Adipose tissue (tissue), 3 donors: ENCODE measurements around the gene UBE2L5. TPM values are rescaled to one million over a fixed set of nuclear protein-coding genes. Genes with fewer than 3 reads are reported as not detected.
A peak's percentile ranks its signal among the peaks of the same experiment; 100 is the strongest.

ENCODE experiments used
- H3K27ac ChIP-seq: one replicate; pipeline ENCODE4 v1.5.1; 2013; ENCODE audit warnings: low read depth, low read length
- WGBS, 3 donors: extraction: QIAGEN DNeasy Blood & Tissue Kit; methylation state at CpG; one replicate each; pipeline ENCODE4 v1.1.7; 2013; 5-methylcytosine and 5-hydroxymethylcytosine counted together
- polyA plus RNA-seq, 3 donors: library from polyadenylated mRNA; stranded (reverse); fragments of 200-250 nt; gene quantifications; one replicate each; pipeline ENCODE4 v1.2.3, GENCODE V29; 2013
- donor health status: healthy with polysubstance abuse.
- donor health status: Bipolar disorder and iron deficiency.
- donor health status: healthy.

The UBE2L5 gene
- polyA plus RNA-seq, 3 donors: 0.02 to 0.12 TPM; not detected in 1

DNA sequence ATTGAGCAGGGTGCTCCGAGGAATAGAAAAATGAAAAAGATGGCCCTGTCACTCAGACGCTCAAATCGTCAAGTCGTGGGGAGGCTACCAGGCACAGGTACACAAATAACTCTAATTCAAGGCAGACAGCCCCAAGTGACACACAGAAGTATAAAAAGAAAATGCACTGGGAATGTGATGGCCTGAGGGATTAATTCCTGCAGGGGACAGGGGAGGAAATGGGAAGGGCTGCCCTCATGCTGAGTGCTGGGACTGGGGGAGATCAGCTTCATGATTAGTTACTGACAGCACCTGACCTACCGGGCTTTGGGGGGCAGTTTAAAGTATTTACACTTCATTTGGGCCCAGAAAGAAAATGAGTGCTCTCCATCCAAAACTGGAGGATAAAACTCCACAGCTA, 20.9 kb upstream of the UBE2L5 start:
- no peak overlapping the region for H3K27ac ChIP-seq
- 93 to 98% (median 95%) methylated on average over 5 of the region's 5 CpGs for WGBS, 3 donors

DNA sequence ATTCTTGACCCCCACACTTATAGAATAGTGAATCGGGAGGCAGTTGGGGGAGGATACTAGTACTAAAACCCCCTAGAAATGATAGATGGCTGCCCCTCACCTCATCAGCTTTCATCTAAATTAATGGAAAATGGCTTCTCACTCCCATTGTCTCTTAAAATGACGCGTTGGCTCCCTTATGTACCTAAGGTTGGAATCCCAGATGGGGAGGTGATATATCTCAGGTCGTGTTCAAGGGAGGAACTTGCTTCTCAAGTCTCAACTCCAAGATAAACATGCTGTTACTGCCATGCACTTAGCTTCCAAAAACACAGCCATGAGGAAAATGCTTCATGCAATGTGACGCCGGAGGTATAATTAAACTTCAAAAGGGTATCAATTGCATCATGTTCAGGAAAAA, 18.8 kb upstream of the UBE2L5 start:
- H3K27ac ChIP-seq: no peak overlapping the region
- WGBS, 3 donors: 77 to 87% (median 86%) methylated on average over 6 of the region's 6 CpGs

DNA sequence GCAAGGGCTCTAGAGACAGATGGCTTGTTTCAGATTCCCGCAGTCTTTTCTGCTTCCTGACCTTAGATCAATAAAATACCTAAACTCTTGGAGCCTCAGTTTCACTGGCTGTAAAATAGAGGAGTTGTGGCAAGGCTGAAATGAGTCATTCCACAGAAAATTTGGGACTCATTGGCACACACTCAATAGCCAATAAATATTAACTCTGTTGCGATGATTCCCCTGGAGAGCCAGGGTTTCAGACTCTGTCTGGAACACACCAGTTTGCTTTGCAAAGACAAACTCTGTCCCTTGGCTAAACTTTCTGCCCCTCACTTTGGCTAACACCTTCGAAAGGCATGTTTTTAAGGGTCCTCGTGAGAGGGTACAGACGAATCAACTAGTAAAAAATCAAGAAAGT, 18.1 kb upstream of the UBE2L5 start:
- no peak overlapping the region for H3K27ac ChIP-seq
- 61 to 76% (median 71%) methylated on average over 5 of the region's 5 CpGs for WGBS, 3 donors

DNA sequence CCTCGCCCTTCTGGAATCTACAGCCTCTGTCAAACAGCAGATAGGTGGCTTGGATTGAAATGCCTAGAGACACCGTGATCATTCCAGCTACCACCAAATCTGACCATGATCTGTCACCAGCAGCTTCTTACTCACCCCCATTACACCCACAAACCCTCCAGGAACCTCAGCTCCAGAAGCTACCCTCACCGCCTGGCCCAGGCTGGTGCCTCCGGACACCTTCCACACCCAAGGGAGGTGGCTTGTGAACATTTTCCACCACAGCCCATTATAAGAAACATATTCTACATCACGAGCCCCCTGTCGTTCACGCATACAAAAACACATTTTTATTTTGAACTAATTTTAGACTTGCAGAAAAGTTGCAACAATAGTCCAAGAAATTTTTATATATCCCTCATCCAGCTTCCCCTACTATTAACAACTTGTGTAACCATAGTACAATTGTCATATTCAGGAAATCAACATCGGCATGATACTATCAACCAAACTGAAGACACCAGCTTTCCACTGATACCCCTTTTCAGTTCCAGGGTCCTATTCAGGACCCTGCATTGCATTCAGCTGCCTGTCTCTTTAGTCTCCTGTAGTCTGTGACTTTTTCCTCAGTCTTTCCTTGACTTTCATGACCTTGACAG, 15.4 kb upstream of the UBE2L5 start:
- WGBS, 3 donors: 93 to 96% (median 94%) methylated on average over 8 of the region's 8 CpGs
- no peak overlapping the region for H3K27ac ChIP-seq

DNA sequence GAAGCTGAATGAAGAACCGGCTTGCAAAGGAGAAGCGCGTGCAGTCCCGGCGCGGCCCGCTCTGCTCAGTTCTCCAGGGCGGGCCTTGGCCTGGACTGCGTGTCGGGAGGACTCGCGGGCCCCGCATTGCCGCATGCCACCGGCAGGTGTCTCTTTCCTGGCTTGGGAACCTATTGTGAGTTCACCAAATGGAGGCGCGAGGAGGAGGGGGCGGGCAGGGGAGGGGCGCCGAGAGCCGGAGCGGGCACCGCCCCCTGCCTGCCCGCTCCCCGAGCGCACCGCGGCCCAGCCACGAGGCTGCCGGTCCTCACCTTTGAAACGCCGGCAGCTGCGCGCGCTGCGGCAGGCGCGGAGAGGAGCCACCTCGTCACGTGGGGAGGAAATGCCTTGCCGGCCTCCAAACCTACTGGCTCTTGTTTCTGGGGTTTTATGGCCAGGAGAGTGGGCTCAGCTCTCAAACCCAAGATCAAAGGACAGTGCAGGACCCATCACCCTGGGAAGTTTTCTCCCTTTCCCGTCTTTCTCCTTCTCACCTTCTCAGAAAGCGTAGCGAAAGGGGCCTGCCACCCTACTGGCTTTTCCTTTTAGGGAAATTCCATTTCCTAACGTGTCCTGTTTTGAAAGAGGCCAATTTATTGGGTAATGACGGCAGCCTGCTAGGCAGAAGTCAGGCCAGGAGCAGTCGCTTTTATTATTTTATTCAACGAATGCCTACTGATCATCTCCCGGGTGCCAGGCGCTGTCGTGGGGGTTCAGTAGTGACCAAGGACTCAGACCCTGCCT, 13.8 kb upstream of the UBE2L5 start:
- WGBS, 3 donors: 9 to 15% (median 9%) methylated on average over 47 to 50 of the region's 51 CpGs
- no peak overlapping the region for H3K27ac ChIP-seq

DNA sequence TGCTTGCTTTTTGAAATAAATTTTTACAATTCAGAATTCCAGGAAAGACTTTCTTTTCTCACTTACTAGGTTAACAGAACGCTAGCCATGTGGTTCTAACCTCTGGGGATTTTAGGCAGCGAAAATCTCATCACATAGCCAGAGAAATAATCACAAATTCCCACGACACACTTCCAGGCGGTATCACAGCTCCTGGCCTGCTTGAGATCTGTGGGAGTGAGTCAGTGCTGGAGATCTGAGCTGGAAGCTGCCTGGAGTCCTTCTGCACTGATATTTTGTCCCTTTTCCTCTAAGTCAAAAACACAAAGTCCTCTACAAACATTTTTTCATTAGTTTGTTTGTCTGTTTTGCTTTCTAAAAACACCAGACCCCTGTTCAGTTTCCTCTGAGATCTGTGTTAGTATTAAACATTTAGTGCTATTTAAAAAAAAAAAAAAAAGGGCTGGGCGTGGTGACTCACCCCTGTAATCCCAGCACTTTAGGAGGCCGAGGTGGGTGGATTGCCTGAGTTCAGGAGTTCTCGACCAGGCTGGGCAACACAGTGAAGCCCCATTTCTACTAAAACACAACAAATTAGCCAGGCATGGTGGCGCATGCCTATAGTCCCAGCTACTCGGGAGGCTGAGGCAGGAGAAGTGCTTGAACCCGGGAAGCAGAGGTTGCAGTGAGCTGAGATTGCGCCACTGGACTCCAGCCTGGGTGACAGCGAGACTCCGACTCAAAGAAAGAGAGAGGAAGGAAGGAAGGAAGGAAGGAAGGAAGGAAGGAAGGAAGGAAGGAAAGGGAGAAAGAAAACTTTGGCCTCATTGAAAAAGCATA, 12.2 kb upstream of the UBE2L5 start:
- no peak overlapping the region for H3K27ac ChIP-seq
- WGBS, 3 donors: 65 to 81% (median 68%) methylated on average over 13 of the region's 13 CpGs

DNA sequence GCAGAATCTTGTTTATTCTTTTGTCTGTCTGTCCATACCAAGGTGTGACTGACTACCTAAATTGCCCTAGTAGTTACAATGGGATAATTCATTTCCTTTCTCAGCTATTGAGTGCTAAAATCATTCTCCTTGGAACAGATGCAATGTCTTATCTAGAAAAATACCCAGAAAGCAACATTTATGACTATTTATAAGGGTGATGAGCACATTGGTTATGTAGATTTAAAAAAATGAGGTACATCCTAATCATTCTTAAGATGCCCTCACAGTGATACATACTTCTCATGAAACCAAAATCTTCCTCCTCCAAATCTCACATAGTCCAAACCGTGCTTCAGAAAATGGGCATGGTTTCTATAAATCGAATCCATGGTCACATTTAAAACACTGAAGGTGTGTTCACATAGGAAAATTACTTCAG, 11.6 kb upstream of the UBE2L5 start:
- H3K27ac ChIP-seq: no peak overlapping the region
- WGBS, 3 donors: 78 to 96% (median 92%) methylated on average over 2 of the region's 2 CpGs

DNA sequence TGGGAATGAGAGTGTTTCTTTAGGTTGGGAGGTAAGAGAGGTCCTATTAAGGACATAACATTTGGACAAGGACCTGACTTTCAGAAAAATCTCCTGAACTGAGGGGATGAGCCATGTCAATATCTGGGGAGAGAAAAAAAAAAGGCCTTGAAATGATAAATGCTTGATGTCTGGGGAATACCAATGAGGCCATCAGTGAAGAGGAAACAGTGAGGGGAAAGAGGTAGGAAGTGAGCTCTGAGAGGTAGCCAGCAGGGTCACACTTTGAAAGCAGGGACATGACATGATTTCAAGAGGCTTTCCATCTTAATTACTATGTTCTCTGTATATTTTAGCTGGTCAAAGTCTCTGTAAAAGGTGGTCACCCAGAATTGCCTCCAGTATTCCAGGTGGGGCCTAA, 9.9 kb upstream of the UBE2L5 start:
- no peak overlapping the region for H3K27ac ChIP-seq

DNA sequence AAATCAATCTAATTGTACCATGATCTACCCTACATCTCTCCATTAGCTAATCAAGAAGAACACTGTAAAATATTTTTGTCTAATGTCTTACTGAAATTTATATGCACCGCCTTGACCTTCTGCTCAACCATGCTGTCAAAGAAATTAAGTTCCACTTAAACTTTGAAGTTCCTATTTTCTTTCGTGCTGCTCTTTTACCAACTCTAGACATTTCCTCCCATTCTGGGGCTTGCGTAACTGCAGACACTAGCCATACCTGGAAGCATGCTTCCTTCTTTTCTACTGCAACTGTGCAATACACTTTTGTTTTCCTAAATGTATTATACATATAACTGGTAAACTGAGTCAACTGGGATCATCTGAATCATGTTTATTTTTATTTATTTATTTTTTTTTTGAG, 8.5 kb upstream of the UBE2L5 start:
- no peak overlapping the region for H3K27ac ChIP-seq
- WGBS, 3 donors: 46 to 86% (median 49%) methylated on average over 3 of the region's 3 CpGs

DNA sequence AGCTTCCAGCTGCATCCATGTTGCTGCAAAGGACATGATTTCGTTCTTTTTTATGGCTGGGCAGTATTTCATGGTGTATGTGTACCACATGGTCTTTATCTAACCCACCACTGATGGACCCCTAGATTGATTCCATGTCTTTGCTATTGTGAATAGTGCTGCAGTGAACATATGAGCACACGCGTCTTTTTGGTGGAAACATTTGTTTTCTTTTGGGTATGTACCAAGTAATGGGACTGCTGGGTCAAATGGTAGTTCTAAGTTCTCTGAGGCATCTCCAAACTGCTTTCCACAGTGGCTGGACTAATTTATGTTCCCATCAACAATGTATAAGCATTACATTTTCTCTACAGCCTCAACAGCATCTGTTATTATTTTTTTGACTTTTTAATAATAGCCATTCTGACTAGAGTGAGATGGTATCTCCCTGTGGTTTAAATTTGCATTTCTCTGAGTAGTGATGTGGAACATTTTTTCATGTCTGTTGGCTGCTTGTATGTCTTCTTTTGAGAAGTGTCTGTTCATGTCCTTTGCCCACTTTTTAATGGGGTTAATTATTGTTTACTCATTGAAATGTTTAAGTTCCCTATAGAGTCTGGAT, 6.8 kb upstream of the UBE2L5 start:
- no peak overlapping the region for H3K27ac ChIP-seq
- whole genome bisulfite sequencing, 3 donors: 80 to 90% (median 88%) methylated on average over 3 of the region's 3 CpGs

DNA sequence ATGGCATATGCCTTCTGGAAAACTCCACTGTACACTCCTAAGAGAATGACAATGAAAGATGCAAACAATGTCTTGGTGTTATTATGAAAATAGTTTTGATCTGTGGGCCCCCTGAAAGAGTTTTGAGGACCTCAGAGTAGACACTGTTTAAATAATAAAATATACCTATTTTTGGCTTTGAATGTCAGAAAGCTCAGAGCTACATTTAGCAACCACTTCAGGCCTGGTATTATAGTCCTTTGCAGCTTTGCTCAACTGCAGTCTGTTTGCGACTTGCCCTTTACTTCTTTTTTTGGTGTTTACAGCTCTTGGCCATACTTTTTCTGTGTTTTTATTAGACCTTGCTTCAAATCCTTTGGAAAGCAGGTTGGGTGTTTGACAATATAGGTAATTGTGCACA, 5.8 kb upstream of the UBE2L5 start:
- H3K27ac ChIP-seq: no peak overlapping the region
- 90 to 100% (median 92%) methylated on average over 1 of the region's 1 CpG for WGBS, 3 donors

DNA sequence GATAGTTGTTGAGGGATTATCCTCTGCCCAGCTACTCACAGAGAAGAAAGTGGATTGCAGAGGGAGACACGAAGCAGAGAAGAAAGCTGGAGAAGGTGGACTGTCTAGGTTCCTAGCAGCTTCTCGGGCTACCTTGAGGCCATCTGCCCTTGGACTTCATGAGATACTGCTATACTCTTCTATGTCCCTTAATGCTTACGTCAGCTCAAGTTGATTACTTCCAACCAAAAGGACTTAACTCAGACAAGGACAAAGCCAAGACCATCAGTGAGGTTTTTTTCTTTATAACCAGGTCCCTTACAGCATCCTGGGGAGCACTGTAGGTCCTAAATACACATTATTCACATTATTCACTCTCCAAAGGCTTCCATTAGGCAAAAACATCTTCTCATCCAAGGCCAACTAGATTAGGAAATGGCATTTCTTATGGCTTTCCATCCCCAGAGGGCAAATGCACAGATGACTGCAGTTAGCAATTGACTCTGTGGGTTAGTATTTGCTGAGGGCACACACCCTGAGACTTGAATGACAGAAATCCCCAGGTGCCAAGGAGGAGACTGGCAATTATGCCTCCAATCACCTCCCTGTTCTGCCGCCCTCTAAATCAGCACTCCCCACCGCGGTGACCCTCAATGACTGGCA, 4.1 kb upstream of the UBE2L5 start:
- 85 to 92% (median 86%) methylated on average over 6 of the region's 6 CpGs for WGBS, 3 donors

DNA sequence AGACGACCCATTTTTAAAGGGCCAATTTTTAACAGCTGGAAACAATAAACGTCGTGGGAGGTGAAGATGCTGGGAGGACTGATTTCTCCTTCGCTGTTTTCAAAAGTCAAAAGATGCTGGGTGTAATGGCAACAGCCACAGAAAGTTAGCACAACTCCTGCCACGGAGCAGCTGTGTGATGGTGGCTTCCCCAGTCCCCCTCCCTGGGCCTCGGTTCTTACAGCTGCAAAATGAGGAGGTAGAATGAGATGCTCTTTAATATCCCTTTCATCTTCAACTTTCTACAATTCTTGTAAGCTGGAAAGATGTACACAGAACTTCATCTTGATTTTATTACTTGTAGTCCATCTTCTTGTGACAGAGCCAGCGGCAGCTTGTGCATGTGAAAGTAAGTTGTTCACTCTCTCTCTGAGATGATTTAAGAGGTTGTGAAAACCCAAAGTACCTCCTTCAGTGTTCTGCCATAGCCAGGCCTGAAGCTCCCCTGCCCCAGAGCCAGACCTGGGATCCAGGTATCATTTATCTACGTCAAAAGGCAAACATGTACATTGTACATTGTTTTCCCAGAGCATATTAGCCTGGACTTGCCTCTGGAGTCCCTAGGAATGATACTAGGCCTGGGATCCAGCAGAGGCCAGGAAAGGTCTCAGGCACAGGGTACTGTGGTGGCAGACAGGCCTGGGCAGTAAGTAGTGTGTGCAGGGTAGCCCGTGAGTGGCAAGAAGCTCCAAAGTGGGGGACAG, 3.4 kb upstream of the UBE2L5 start:
- WGBS, 3 donors: 75 to 90% (median 83%) methylated on average over 9 of the region's 9 CpGs
- H3K27ac ChIP-seq: no peak overlapping the region

More for the DNA sequence above, 4.1 kb upstream of the UBE2L5 start:
- H3K27ac ChIP-seq: no peak overlapping the region

DNA sequence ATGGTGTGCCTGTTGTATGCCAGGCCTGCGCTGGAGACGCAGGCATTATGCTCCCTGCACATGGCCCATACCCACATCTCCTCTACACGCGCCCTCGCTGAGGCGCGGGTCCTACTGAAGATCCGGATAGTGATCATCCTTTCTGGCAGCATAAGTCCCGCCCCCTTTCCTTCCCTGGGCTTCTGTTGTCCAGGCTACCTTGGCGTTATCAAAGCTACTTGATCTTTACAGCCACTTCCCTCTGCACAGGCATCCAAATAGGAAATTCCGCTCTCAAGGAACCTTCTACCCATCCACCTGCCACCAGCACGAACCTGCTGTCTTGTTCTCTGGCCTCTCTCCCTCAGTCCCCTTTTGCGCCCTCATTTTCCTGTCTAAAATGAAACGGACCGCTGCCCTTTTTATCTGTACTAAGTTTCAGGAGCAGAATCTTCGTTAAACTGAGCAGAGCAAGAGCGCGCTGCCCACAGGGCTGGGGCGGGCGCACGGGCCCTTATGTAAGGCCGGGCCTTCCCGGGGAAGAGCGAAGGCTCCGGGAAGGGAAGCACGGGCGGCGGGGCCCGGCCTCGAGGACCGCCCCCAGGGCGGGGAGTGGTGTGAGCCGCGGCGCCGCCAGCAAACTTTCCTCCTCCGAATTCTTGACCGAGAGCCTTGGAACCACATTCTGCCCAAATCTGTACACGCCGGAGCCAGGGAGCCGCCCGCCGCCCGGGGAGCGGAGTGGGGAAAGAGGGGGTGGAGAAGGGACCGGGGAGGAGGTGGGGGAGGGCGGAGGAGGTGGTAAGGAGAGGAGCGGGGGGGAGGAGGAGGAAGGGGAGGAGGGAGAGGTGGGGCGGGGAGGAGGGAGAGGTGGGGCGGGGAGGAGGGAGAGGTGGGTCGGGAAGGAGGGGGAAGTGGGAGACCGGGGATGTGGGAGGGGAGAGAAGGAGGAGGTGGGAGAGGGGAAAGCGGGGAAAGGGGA, 920 bp upstream of the UBE2L5 start:
- peak overlapping the region; percentile 85 for H3K27ac ChIP-seq
- 7 to 9% (median 8%) methylated on average over 47 to 51 of the region's 53 CpGs for WGBS, 3 donors

DNA sequence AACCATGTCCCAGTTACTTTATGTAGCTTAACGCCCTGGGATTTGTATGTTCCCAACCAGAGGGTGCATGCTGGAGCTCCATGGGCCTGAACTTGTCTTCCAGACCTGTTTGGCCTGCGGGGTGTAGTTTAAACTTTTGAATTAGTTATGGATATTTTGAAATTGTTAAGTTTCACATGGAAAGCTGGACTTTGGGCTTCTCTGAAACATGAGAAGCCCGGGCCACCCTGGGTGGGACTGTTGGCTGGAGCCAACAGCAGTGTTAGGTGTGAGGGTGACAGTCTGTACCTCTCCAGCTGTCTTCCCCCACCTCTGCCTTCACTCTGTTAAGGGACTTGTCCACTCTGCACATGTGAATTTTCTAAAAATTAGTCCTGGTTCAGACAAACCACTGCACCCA, 1.6 kb downstream of the UBE2L5 start:
- H3K27ac ChIP-seq: no peak overlapping the region
- 91 to 95% (median 93%) methylated on average over 3 of the region's 3 CpGs for WGBS, 3 donors

DNA sequence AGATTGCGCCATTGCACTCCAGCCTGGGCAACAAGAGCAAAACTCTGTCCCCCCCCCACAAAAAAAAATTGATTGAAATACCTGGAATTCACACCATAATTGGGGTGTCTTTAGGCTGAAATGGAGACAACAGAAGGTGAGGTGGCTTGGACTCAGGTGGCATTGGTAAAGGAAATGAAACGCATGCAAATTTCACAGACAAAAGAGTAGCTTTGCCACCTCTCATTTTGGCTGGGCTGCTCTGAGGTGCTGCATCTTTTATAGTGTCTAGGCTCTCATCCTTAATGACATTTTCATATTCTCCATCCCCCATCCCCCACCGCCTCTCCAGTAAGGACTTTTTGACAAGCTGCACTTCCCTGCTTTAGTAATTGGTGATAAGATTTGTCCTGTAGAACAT, 6.9 kb downstream of the UBE2L5 start:
- 85 to 97% (median 93%) methylated on average over 3 of the region's 3 CpGs for WGBS, 3 donors
- H3K27ac ChIP-seq: no peak overlapping the region
